Measurements from ENCODE around the gene ATXN7L1. TPM values are rescaled to one million over a fixed set of nuclear protein-coding genes. Genes with fewer than 3 reads are reported as not detected.

Gene ATXN7L1
- total and polyA plus RNA-seq, 2 of the 13 experiments (the other 11 are each of a cell fraction or from before 2014, with no cell fraction given): 4.1 to 7.8 TPM

GRCh38 chr7:105926131-105926530 lies 49.7 kb upstream of the ATXN7L1 start:
- H3K4me3 ChIP-seq (replicated peaks in 1 of 3; ENCODE audit: insufficient read depth in 1 of 3, low read depth in 2 of 3, low read length in 3 of 3): no peak overlapping the region
- H2AFZ ChIP-seq (ENCODE audit: low read length): no peak overlapping the region
- no peaks in the 10 kb centered on the region for H4K20me1 ChIP-seq (ENCODE audit: insufficient read depth, low read length)
- CTCF ChIA-PET (ENCODE audit: low intra/inter-chr PET ratio, low total read pairs): no interaction called here
- H3K27ac ChIP-seq (ENCODE audit: extremely low read length, insufficient read depth, low read length): no peak overlapping the region
- no peaks in the 10 kb centered on the region for H3K79me2 ChIP-seq (ENCODE audit: insufficient read depth, low read length)
- H3K27me3 ChIP-seq (ENCODE audit: control insufficient read depth in 1 of 2, insufficient read depth in 2 of 2, low read length in 2 of 2): no peaks in the 10 kb centered on the region
- no peaks in the 10 kb centered on the region for H3K4me1 ChIP-seq (ENCODE audit: insufficient read depth, low read length)
- TF ChIP-seq SIN3A (IDR thresholded peaks at IDR 0.05; ENCODE audit: borderline replicate concordance, low read depth, low read length) (no peak), PBX2 (CRISPR knock-in tag; IDR thresholded peaks at IDR 0.05) (no peak)
- H3K36me3 ChIP-seq (replicated peaks in 1 of 2; ENCODE audit: control insufficient read depth in 1 of 2, insufficient read depth in 2 of 2, low read length in 2 of 2): peaks cover 5 to 12% of the 10 kb centered on the region in 2 experiments; a peak in 2 of 5 replicates
- FAIRE-seq (no peak), DNase-seq (ENCODE audit: low spot score) (no peak), ATAC-seq (no peak)
- no TSS peak for BruUV-seq (replicated peaks)
- in situ Hi-C loops (cut with HindIII; ENCODE audit: extremely low pct_ligation_motif_present, low pct_unique_long_range_greater_than_20kb) (no loop called here), intact Hi-C loops (cut with micrococcal nuclease; ENCODE audit: unreplicated experiment) (no loop called here)
- WGBS (ENCODE audit: low lambda C conversion rate): 71% methylated on average over 3 of the region's 3 CpGs
- no peaks in the 10 kb centered on the region for H3K9me3 ChIP-seq (ENCODE audit: low read length)
- no peak overlapping the region for H3K4me2 ChIP-seq (ENCODE audit: low read depth, low read length)
- POLR2A ChIA-PET: no interaction called here
- no peak overlapping the region for H3K9ac ChIP-seq (ENCODE audit: insufficient read depth, low read depth, low read length)

- Histone ChIP-seq H3K4me3 (replicated peaks in 1 of 3; ENCODE audit: insufficient read depth in 1 of 3, low read depth in 2 of 3, low read length in 3 of 3) (no peak overlapping the region), H4K20me1 (ENCODE audit: insufficient read depth, low read length) (no peaks in the 10 kb centered on the region), H3K79me2 (ENCODE audit: insufficient read depth, low read length) (no peaks in the 10 kb centered on the region), H3K36me3 (replicated peaks in 1 of 2; ENCODE audit: control insufficient read depth in 1 of 2, insufficient read depth in 2 of 2, low read length in 2 of 2) (peaks cover 7 to 17% of the 10 kb centered on the region in 2 experiments; a peak in 2 of 5 replicates), H3K27ac (ENCODE audit: extremely low read length, insufficient read depth, low read length) (no peak overlapping the region), H2AFZ (ENCODE audit: low read length) (no peak overlapping the region), H3K4me2 (ENCODE audit: low read depth, low read length) (no peak overlapping the region), H3K27me3 (ENCODE audit: control insufficient read depth in 1 of 2, insufficient read depth in 2 of 2, low read length in 2 of 2) (no peaks in the 10 kb centered on the region), H3K4me1 (ENCODE audit: insufficient read depth, low read length) (no peaks in the 10 kb centered on the region), H3K9ac (ENCODE audit: insufficient read depth, low read depth, low read length) (no peak overlapping the region), H3K9me3 (ENCODE audit: low read length) (no peaks in the 10 kb centered on the region)
- TF ChIP-seq RORA (CRISPR knock-in tag; IDR thresholded peaks at IDR 0.05) (no peak), ZNF768 (CRISPR knock-in tag; IDR thresholded peaks at IDR 0.05) (no peak), HINFP (CRISPR knock-in tag; IDR thresholded peaks at IDR 0.05; ENCODE audit: low read depth) (no peak), CENPBD1 (CRISPR knock-in tag; IDR thresholded peaks at IDR 0.05; ENCODE audit: borderline replicate concordance, low read depth) (no peak), ZBTB20 (CRISPR knock-in tag; IDR thresholded peaks at IDR 0.05; ENCODE audit: borderline replicate concordance, low read depth) (no peak), KDM1A (CRISPR knock-in tag; IDR thresholded peaks at IDR 0.05) (no peak)
- TF ChIP-seq, protein P1, sequence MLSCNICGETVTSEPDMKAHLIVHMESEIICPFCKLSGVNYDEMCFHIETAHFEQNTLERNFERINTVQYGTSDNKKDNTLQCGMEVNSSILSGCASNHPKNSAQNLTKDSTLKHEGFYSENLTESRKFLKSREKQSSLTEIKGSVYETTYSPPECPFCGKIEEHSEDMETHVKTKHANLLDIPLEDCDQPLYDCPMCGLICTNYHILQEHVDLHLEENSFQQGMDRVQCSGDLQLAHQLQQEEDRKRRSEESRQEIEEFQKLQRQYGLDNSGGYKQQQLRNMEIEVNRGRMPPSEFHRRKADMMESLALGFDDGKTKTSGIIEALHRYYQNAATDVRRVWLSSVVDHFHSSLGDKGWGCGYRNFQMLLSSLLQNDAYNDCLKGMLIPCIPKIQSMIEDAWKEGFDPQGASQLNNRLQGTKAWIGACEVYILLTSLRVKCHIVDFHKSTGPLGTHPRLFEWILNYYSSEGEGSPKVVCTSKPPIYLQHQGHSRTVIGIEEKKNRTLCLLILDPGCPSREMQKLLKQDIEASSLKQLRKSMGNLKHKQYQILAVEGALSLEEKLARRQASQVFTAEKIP (CRISPR knock-in tag; IDR thresholded peaks at IDR 0.05; ENCODE audit: borderline replicate concordance): no peak
- no peak for FAIRE-seq
- 96% methylated on average over 1 of the region's 1 CpG for WGBS (ENCODE audit: low lambda C conversion rate)
- DNase-seq (ENCODE audit: low spot score): no peak
- intact Hi-C loops (cut with micrococcal nuclease; ENCODE audit: unreplicated experiment) (no loop called here), in situ Hi-C loops (cut with HindIII; ENCODE audit: extremely low pct_ligation_motif_present, low pct_unique_long_range_greater_than_20kb) (no loop called here)
- ChIA-PET CTCF (ENCODE audit: low intra/inter-chr PET ratio, low total read pairs) (no interaction called here), POLR2A (no interaction called here)
- no TSS peak for BruUV-seq (replicated peaks)
- no peak for ATAC-seq
Observed at GRCh38 chr7:105924945-105925344, 48.5 kb upstream of the ATXN7L1 start.
